ENCODE data around the gene SH2D1B.

SH2D1B gene

GRCh38 chr1:162398999-162399580 lies 12.8 kb downstream of the SH2D1B start:
- no peak for DNase-seq

- DNase-seq: no peak
Measured at GRCh38 chr1:162397943-162398560, 13.9 kb downstream of the SH2D1B start.

- DNase-seq: no peak
Measured at GRCh38 chr1:162397039-162397448, 14.9 kb downstream of the SH2D1B start.

GRCh38 chr1:162396201-162396906 lies 15.6 kb downstream of the SH2D1B start:
- no peak for DNase-seq

- DNase-seq: peak in 9 of 56 donors; percentile 1 to 42 (median 11)
Measured at GRCh38 chr1:162391790-162392563, 20.0 kb downstream of the SH2D1B start.

- DNase-seq: no peak
Measured at GRCh38 chr1:162390396-162391185, 21.3 kb downstream of the SH2D1B start.

GRCh38 chr1:162389971-162390370 lies 22.0 kb downstream of the SH2D1B start:
- DNase-seq: no peak

- DNase-seq: no peak
Measured at GRCh38 chr1:162389021-162389818, 22.7 kb downstream of the SH2D1B start.

GRCh38 chr1:162388615-162389014 lies 23.3 kb downstream of the SH2D1B start:
- DNase-seq: no peak

- no peak for DNase-seq
Measured at GRCh38 chr1:162388083-162388594, 23.8 kb downstream of the SH2D1B start.

- no peak for DNase-seq
Measured at GRCh38 chr1:162387226-162388082, 24.5 kb downstream of the SH2D1B start.

GRCh38 chr1:162386292-162387225 lies 25.4 kb downstream of the SH2D1B start:
- DNase-seq: no peak

GRCh38 chr1:162385702-162386101 lies 26.2 kb downstream of the SH2D1B start:
- DNase-seq: no peak

- DNase-seq: no peak
Measured at GRCh38 chr1:162385280-162385623, 26.7 kb downstream of the SH2D1B start.

GRCh38 chr1:162384601-162385279 lies 27.2 kb downstream of the SH2D1B start:
- DNase-seq: no peak

GRCh38 chr1:162384116-162384515 lies 27.8 kb downstream of the SH2D1B start:
- DNase-seq: no peak

- DNase-seq: no peak
Measured at GRCh38 chr1:162383516-162383915, 28.4 kb downstream of the SH2D1B start.

Data from amygdala (tissue), 56 donors.